Measurements from ENCODE around the gene SRSF12.

GRCh38 chr6:89148016-89148750, 30.3 kb upstream of the SRSF12 start:
- TF ChIP-seq, protein P1, sequence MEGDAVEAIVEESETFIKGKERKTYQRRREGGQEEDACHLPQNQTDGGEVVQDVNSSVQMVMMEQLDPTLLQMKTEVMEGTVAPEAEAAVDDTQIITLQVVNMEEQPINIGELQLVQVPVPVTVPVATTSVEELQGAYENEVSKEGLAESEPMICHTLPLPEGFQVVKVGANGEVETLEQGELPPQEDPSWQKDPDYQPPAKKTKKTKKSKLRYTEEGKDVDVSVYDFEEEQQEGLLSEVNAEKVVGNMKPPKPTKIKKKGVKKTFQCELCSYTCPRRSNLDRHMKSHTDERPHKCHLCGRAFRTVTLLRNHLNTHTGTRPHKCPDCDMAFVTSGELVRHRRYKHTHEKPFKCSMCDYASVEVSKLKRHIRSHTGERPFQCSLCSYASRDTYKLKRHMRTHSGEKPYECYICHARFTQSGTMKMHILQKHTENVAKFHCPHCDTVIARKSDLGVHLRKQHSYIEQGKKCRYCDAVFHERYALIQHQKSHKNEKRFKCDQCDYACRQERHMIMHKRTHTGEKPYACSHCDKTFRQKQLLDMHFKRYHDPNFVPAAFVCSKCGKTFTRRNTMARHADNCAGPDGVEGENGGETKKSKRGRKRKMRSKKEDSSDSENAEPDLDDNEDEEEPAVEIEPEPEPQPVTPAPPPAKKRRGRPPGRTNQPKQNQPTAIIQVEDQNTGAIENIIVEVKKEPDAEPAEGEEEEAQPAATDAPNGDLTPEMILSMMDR (IDR thresholded peaks at IDR 0.05), result no peak
- TF ChIP-seq POLR2A (IDR thresholded peaks at IDR 0.05) (no peak), POLR2AphosphoS5 (IDR thresholded peaks at IDR 0.05) (no peak)
